Panc1 (cell line): ENCODE results near the gene TRIM54. TPM values are rescaled to one million over a fixed set of nuclear protein-coding genes. Genes with fewer than 3 reads are reported as not detected.
"Not testable (repeated sequence)": the region's sequence is repeated elsewhere in the genome, so short reads cannot be mapped to it uniquely, and the experiment has no call there.

Experiments used
- ATAC-seq: fragments of 200-7000 bp; cut with Tn5 transposase; 2 replicates; pipeline ENCODE4 v1.9.1; 2020; ENCODE audit warnings: mild to moderate bottlenecking, moderate library complexity
- BruUV-seq: library from RNA; stranded (reverse); fragments of 400-500 nt; replicated peaks from 2 replicates; lab custom pipeline; 2021; lab: Mats Ljungman, UMichigan
- CTCF ChIA-PET: fragments of 300-600 bp; sonication (Branson Sonifier 250); formaldehyde crosslinking; loops from one replicate; lab custom pipeline; 2022; ENCODE audit warnings: antibody characterized with exemption; lab: Charles Lee
- POLR2A ChIA-PET: fragments of 300-600 bp; sonication (Branson Sonifier 250); formaldehyde crosslinking; loops from one replicate; lab custom pipeline; 2022; ENCODE audit warnings: antibody characterized with exemption; lab: Charles Lee
- DNase-seq: peaks from one replicate; pipeline ENCODE4 v3.0.0-alpha.2; 2010; ENCODE audit warnings: low read depth, low spot score
- H3K27ac ChIP-seq: 2 replicates; pipeline ENCODE4 v1.5.1; 2011; ENCODE audit warnings: mild to moderate bottlenecking, low read length, inconsistent platforms
- H3K27me3 ChIP-seq: fragments of 200-500 bp; sonication (Bioruptor generic); 2 replicates; pipeline ENCODE4 v1.6.0; 2014; ENCODE audit warnings: low read length, inconsistent platforms; ENCODE audit not compliant: control insufficient read depth, insufficient read depth
- H3K36me3 ChIP-seq: fragments of 200-500 bp; sonication (Bioruptor generic); 2 replicates; pipeline ENCODE4 v1.5.1; 2014; ENCODE audit warnings: inconsistent platforms, mild to moderate bottlenecking, low read length, moderate library complexity; ENCODE audit not compliant: control insufficient read depth, insufficient read depth
- H3K4me1 ChIP-seq: 2 replicates; pipeline ENCODE4 v1.5.1; 2011; ENCODE audit warnings: inconsistent platforms, mild to moderate bottlenecking, low read length, moderate library complexity; ENCODE audit not compliant: control insufficient read depth, insufficient read depth
- H3K4me3 ChIP-seq, 2 experiments: 2 replicates each; pipeline ENCODE4 v1.5.1; 2011 to 2012; ENCODE audit warnings: low read depth in 2 of 2, low read length in 2 of 2, mild to moderate bottlenecking in 2 of 2, inconsistent platforms in 1 of 2, moderate library complexity in 1 of 2
- H3K9me3 ChIP-seq: fragments of 200-500 bp; sonication (Bioruptor generic); 2 replicates; pipeline ENCODE4 v1.5.1; 2014; ENCODE audit warnings: low read depth, mild to moderate bottlenecking, inconsistent platforms, low read length, moderate library complexity; ENCODE audit not compliant: control insufficient read depth, insufficient read depth
- CTCF ChIP-seq: fragments of 450-650 bp; IDR thresholded peaks from 2 replicates; pipeline ENCODE4 v1.5.1; 2017; ENCODE audit warnings: mild to moderate bottlenecking
- POLR2AphosphoS5 ChIP-seq: IDR thresholded peaks from 2 replicates; pipeline ENCODE4 v1.6.1; 2012; ENCODE audit warnings: mild to moderate bottlenecking, low read depth, low read length, moderate library complexity
- REST ChIP-seq, 2 experiments: IDR thresholded peaks; 2 replicates each; pipeline ENCODE4 v1.6.1; 2011 to 2012; ENCODE audit warnings: low read depth in 2 of 2, control low read depth in 1 of 2, low read length in 1 of 2, mild to moderate bottlenecking in 1 of 2, moderate library complexity in 1 of 2; ENCODE audit not compliant: insufficient read depth in 1 of 2
- SIN3A ChIP-seq: IDR thresholded peaks from 2 replicates; pipeline ENCODE4 v1.6.1; 2012; ENCODE audit warnings: low read depth, mild to moderate bottlenecking, low read length, moderate library complexity, borderline replicate concordance; ENCODE audit not compliant: insufficient read depth
- TCF7L2 ChIP-seq: IDR thresholded peaks from 2 replicates; pipeline ENCODE4 v1.6.1; 2011; ENCODE audit warnings: mild to moderate bottlenecking, low read depth, low read length, inconsistent platforms
- in situ Hi-C: cut with HindIII; loops from 2 replicates; pipeline ENCODE4 v1.10.0; 2016; ENCODE audit warnings: low sequenced_read_pairs, low pct_unique_long_range_greater_than_20kb
- intact Hi-C: fragments of 100-400 bp; cut with micrococcal nuclease; formaldehyde crosslinking; loops from one replicate; pipeline ENCODE4 v1.10.0; 2022; ENCODE audit not compliant: unreplicated experiment
- total RNA-seq: library from RNA; stranded (reverse); gene quantifications from one replicate; pipeline ENCODE4 v1.2.1, GENCODE V29; 2021; ENCODE audit not compliant: unreplicated experiment

TRIM54 gene
- total RNA-seq, 1 experiment from 2014 or later, result 0.21 TPM

GRCh38 chr2:27315122-27315521, 32.9 kb downstream of the TRIM54 start:
- CTCF ChIA-PET, result no interaction called here
- no peaks in the 10 kb centered on the region for H3K9me3 ChIP-seq
- H3K27me3 ChIP-seq, result no peaks in the 10 kb centered on the region
- ATAC-seq, result no peak
- H3K36me3 ChIP-seq, result no peaks in the 10 kb centered on the region
- no TSS peak for BruUV-seq
- intact Hi-C loops, result no loop called here
- no peak for TF ChIP-seq CTCF
- no peak for TF ChIP-seq TCF7L2
- no peak overlapping the region for H3K4me3 ChIP-seq
- in situ Hi-C loops, result no loop called here
- H3K4me1 ChIP-seq, result no peaks in the 10 kb centered on the region
- POLR2A ChIA-PET, result no interaction called here
- no peak for DNase-seq
- no peak overlapping the region for H3K27ac ChIP-seq

- in situ Hi-C loops (no loop called here), intact Hi-C loops (no loop called here)
- H3K9me3 ChIP-seq, result no peaks in the 10 kb centered on the region
- no peaks in the 10 kb centered on the region for H3K27me3 ChIP-seq
- H3K4me3 ChIP-seq, result no peak overlapping the region
- POLR2A ChIA-PET, result no interaction called here
- DNase-seq (no peak), ATAC-seq (no peak)
- BruUV-seq, result no TSS peak
- TF ChIP-seq POLR2AphosphoS5 (no peak), REST (IDR thresholded peaks at IDR 0.05; ENCODE audit: insufficient read depth in 1 of 2, low read depth in 2 of 2, low read length in 1 of 2) (no peak), TCF7L2 (no peak), CTCF (no peak), SIN3A (no peak)
- H3K27ac ChIP-seq, result no peak overlapping the region
- CTCF ChIA-PET, result no interaction called here
- no peaks in the 10 kb centered on the region; the same call in 1 of the 2 replicates for H3K36me3 ChIP-seq
- peaks cover 14% of the 10 kb centered on the region for H3K4me1 ChIP-seq
Measured at GRCh38 chr2:27316655-27317412, 34.6 kb downstream of the TRIM54 start.

- H3K27ac ChIP-seq, H3K27me3 ChIP-seq, ATAC-seq, H3K9me3 ChIP-seq, DNase-seq, CTCF ChIA-PET, H3K4me3 ChIP-seq, intact Hi-C loops, BruUV-seq, H3K36me3 ChIP-seq, in situ Hi-C loops: not testable (repeated sequence)
- peaks cover 27% of the 10 kb centered on the region for H3K4me1 ChIP-seq
- POLR2A ChIA-PET, result interaction anchor here (0.6 kb wide), 1 partner anchor 42 kb away, joined by 7 read pairs; no protein-coding TSS in a partner anchor
Measured at GRCh38 chr2:27319839-27320238, 37.6 kb downstream of the TRIM54 start.
